T-helper 2 cell (primary cell): ENCODE results near the gene FOLR2.
"Not testable (repeated sequence)": the region's sequence is repeated elsewhere in the genome, so short reads cannot be mapped to it uniquely, and the experiment has no call there.

Source experiments
- DNase-seq, 5 experiments: peaks; one replicate each; pipeline versions ENCODE4 v3.0.0 to v3.0.0-alpha.2; 2012 to 2022
- total RNA-seq, 2 donors: gene quantifications; one replicate each; lab custom pipeline; 2026; lab: John Stamatoyannopoulos, UW

The FOLR2 gene
- 0 reads per million in 2 donors for total RNA-seq

- no peak for DNase-seq
These were observed at the start of gene FOLR2 for GRCh38 chr11:72216638-72217037. TSS of gene FOLR2 (plus strand) at chr11:72216794. CDS start at chr11:72218585, 1,791 bp downstream.

- DNase-seq, result not testable (repeated sequence)
These were observed 47.5 kb upstream of the FOLR2 start for GRCh38 chr11:72169046-72169555.

GRCh38 chr11:72169754-72170153 lies 46.8 kb upstream of the FOLR2 start:
- not testable (repeated sequence) for DNase-seq

GRCh38 chr11:72172043-72172442 lies 44.6 kb upstream of the FOLR2 start:
- not testable (repeated sequence) for DNase-seq

GRCh38 chr11:72173291-72173690 lies 43.3 kb upstream of the FOLR2 start:
- no peak for DNase-seq

- DNase-seq, result no peak
These were observed 42.1 kb upstream of the FOLR2 start for GRCh38 chr11:72174302-72175070.

- no peak for DNase-seq
These were observed 38.9 kb upstream of the FOLR2 start for GRCh38 chr11:72177656-72178055.

- DNase-seq, result no peak
These were observed 37.4 kb upstream of the FOLR2 start for GRCh38 chr11:72179049-72179803.

- no peak for DNase-seq
These were observed 36.7 kb upstream of the FOLR2 start for GRCh38 chr11:72179804-72180396.

- DNase-seq, result not testable (repeated sequence)
These were observed 35.6 kb upstream of the FOLR2 start for GRCh38 chr11:72180892-72181552.

- DNase-seq, result not testable (repeated sequence)
These were observed 35.0 kb upstream of the FOLR2 start for GRCh38 chr11:72181553-72181958.

- no peak for DNase-seq
These were observed 28.3 kb upstream of the FOLR2 start for GRCh38 chr11:72188267-72188666.

- DNase-seq, result no peak
These were observed 26.9 kb upstream of the FOLR2 start for GRCh38 chr11:72189455-72190250.

GRCh38 chr11:72190631-72191071 lies 25.9 kb upstream of the FOLR2 start:
- no peak for DNase-seq

GRCh38 chr11:72191961-72192381 lies 24.6 kb upstream of the FOLR2 start, which contains the start of gene FOLR1:
TSS of gene FOLR1 (plus strand) at chr11:72192140. CDS start at chr11:72192174, 34 bp downstream.
- no peak for DNase-seq

GRCh38 chr11:72195518-72196270 lies 20.9 kb upstream of the FOLR2 start:
- DNase-seq, result no peak

- DNase-seq, result not testable (repeated sequence)
These were observed 15.1 kb upstream of the FOLR2 start for GRCh38 chr11:72201445-72201844.

GRCh38 chr11:72202571-72202970 lies 14.0 kb upstream of the FOLR2 start:
- no peak for DNase-seq

GRCh38 chr11:72203163-72203562 lies 13.4 kb upstream of the FOLR2 start:
- DNase-seq, result peak in 1 of 5 experiments; percentile 35

GRCh38 chr11:72204886-72205285 lies 11.7 kb upstream of the FOLR2 start:
- DNase-seq, result no peak

GRCh38 chr11:72206794-72207193 lies 9.8 kb upstream of the FOLR2 start:
- not testable (repeated sequence) for DNase-seq
